ENCODE measurements around the gene ZNF646.

The ZNF646 gene

GRCh38 chr16:31050280-31051030 lies 23.8 kb upstream of the ZNF646 start:
- no peak overlapping the region for H3K4me3 Mint-ChIP-seq
- no peaks in the 10 kb centered on the region for H3K27me3 Mint-ChIP-seq
- peaks cover 9% of the 10 kb centered on the region for H3K4me1 Mint-ChIP-seq
- no peaks in the 10 kb centered on the region for H3K9me3 Mint-ChIP-seq
- DNase-seq (ENCODE audit: low spot score in 2 of 2): no peak
- H3K36me3 Mint-ChIP-seq (ENCODE audit: insufficient read depth): peaks cover 2% of the 10 kb centered on the region
- no peak for ATAC-seq (replicated peaks; ENCODE audit: extremely low read depth, poor library complexity, severe bottlenecking)
- H3K27ac Mint-ChIP-seq (ENCODE audit: low read depth): no peak overlapping the region

DNA sequence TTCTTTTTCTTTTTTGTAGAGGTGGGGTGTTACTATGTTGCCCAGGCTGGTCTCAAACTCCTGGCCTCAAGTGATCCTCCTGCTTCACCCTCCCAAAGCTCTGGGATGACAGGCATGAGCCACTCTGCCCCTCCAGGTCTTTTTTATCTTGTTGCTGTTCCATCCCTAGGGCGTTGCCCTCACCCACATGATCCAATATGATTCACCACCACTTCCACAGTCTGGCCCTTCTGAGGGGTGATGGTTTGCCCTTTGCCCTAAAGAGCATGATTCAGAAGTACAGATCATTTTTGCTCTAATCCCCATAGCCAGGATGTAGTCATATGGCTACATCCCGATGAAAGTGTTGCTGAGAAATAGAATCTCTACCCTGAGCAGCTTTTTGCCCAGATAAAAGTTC lies 22.1 kb upstream of the ZNF646 start:
- Mint-ChIP-seq H3K27ac (ENCODE audit: low read depth) (peak overlapping the region; percentile 42), H3K4me1 (peaks cover 9% of the 10 kb centered on the region), H3K27me3 (no peaks in the 10 kb centered on the region), H3K4me3 (no peak overlapping the region), H3K36me3 (ENCODE audit: insufficient read depth) (peaks cover 2% of the 10 kb centered on the region), H3K9me3 (no peaks in the 10 kb centered on the region)
- DNase-seq (ENCODE audit: low spot score in 2 of 2) (no peak), ATAC-seq (replicated peaks; ENCODE audit: extremely low read depth, poor library complexity, severe bottlenecking) (no peak)

DNA sequence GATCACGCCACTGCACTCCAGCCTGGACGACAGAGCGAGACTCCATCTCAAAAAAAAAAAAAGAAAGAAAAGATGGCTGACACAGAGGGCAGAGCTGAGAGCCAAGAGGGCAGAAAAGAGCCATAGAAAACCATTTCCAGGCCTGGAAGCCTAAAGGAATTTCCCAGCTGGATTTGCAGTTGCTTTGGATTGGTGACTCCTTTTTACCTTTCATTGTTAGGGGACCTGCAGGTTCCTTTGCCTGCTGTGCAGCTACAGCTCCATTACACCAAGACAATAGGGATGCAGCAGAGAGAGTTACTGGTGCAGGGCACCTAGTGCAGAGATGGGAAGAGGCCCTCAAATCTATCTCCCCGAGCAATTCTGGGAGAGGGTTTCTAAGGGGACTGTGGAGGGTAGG lies 18.6 kb upstream of the ZNF646 start:
- ATAC-seq (replicated peaks; ENCODE audit: extremely low read depth, poor library complexity, severe bottlenecking) (no peak), DNase-seq (ENCODE audit: low spot score in 2 of 2) (no peak)
- Mint-ChIP-seq H3K27ac (ENCODE audit: low read depth) (peak overlapping the region; percentile 35), H3K4me1 (peaks cover 9% of the 10 kb centered on the region), H3K27me3 (no peaks in the 10 kb centered on the region), H3K36me3 (ENCODE audit: insufficient read depth) (peaks cover 8% of the 10 kb centered on the region), H3K4me3 (no peak overlapping the region), H3K9me3 (no peaks in the 10 kb centered on the region)

- DNase-seq (ENCODE audit: low spot score in 2 of 2) (no peak), ATAC-seq (replicated peaks; ENCODE audit: extremely low read depth, poor library complexity, severe bottlenecking) (no peak)
- Mint-ChIP-seq H3K4me3 (peak overlapping the region; percentile 38), H3K4me1 (peaks cover 41% of the 10 kb centered on the region), H3K9me3 (no peaks in the 10 kb centered on the region), H3K36me3 (ENCODE audit: insufficient read depth) (peaks cover 26% of the 10 kb centered on the region), H3K27me3 (no peaks in the 10 kb centered on the region), H3K27ac (ENCODE audit: low read depth) (no peak overlapping the region)
Observed at GRCh38 chr16:31061126-31061812, 13.0 kb upstream of the ZNF646 start.

DNA sequence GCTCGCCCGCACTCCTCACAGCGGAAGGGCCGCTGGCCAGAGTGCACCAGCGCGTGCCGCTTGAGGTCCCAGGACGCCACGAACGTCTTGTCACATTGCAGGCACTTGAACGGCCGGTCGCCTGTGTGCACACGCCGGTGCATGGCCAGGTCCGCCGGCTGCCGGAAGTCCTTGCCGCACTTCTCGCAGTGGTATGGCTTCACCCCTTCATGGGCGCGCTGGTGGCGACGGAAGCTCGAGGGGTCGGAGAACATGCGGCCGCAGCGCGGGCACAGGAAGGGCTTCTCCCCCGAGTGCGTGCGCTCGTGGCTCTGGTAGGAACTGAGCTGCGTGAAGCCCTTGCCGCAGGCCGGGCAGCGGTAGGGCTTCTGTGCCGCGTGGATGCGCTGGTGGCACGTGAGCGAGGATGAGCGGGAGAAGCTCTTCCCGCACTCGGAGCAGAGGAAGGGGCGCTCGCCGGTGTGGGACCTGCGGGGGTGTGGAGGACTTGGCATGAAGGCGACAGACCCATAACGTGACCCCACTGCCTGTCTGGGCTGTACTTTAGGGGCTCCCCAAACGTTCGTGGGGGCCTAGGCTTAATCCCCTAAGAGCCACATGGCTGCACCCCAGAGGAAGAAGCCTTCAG lies 12.3 kb upstream of the ZNF646 start:
- Mint-ChIP-seq H3K4me1 (peaks cover 44% of the 10 kb centered on the region), H3K27ac (ENCODE audit: low read depth) (no peak overlapping the region), H3K4me3 (peak overlapping the region; percentile 38), H3K36me3 (ENCODE audit: insufficient read depth) (peaks cover 26% of the 10 kb centered on the region), H3K9me3 (no peaks in the 10 kb centered on the region), H3K27me3 (no peaks in the 10 kb centered on the region)
- ATAC-seq (replicated peaks; ENCODE audit: extremely low read depth, poor library complexity, severe bottlenecking) (no peak), DNase-seq (ENCODE audit: low spot score in 2 of 2) (no peak)

GRCh38 chr16:31063495-31063842 lies 10.8 kb upstream of the ZNF646 start:
- no peaks in the 10 kb centered on the region for H3K9me3 Mint-ChIP-seq
- peaks cover 21% of the 10 kb centered on the region for H3K36me3 Mint-ChIP-seq (ENCODE audit: insufficient read depth)
- H3K27ac Mint-ChIP-seq (ENCODE audit: low read depth): peak overlapping the region; percentile 90
- no peaks in the 10 kb centered on the region for H3K27me3 Mint-ChIP-seq
- DNase-seq (ENCODE audit: low spot score in 2 of 2) (no peak), ATAC-seq (replicated peaks; ENCODE audit: extremely low read depth, poor library complexity, severe bottlenecking) (no peak)
- peak overlapping the region; percentile 82 for H3K4me3 Mint-ChIP-seq
- peaks cover 50% of the 10 kb centered on the region for H3K4me1 Mint-ChIP-seq

DNA sequence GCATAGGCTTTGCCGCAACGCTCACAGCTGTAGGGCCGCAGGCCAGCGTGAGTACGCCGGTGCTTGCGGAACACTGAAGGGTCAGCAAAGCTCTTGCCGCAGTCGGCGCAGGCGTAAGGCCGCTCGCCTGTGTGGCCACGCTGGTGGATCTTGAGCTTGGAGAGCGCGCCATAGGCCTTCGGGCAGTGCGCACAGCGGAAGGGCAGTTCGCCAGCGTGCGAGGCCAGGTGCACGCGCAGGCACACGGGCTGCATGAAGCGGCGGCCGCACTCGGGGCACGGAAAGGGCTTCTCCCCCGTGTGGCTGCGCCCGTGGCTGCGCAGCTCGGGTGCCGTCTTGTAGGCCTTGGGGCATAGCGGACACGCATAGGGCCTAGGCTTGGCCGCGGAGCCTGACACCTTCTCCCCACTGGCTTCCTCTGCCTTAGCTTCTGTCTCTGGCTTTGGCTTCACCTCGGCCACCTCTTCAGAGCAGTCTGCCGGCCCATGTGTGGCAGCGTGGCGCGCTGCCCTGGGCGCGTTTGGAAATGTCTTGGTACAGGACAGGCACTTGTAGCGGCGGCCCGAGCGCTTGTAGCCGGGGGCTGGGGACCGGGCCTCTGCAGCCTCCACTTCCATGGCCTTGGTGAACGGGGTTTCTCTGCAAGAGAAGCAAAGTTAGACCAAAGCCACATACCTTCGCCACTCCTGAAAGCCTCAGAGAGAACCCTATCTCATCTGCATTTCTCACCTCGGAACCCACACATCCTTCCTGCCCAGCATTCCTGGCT lies 10.2 kb upstream of the ZNF646 start:
- peaks cover 52% of the 10 kb centered on the region for H3K4me1 Mint-ChIP-seq
- peak overlapping the region; percentile 82 for H3K4me3 Mint-ChIP-seq
- DNase-seq (ENCODE audit: low spot score in 2 of 2): peak; percentile 25 to 28
- ATAC-seq (replicated peaks; ENCODE audit: extremely low read depth, poor library complexity, severe bottlenecking): peak; percentile 67
- no peaks in the 10 kb centered on the region for H3K27me3 Mint-ChIP-seq
- H3K27ac Mint-ChIP-seq (ENCODE audit: low read depth): peak overlapping the region; percentile 90
- no peaks in the 10 kb centered on the region for H3K9me3 Mint-ChIP-seq
- H3K36me3 Mint-ChIP-seq (ENCODE audit: insufficient read depth): peaks cover 20% of the 10 kb centered on the region

GRCh38 chr16:31064882-31065461 lies 9.2 kb upstream of the ZNF646 start:
- peak overlapping the region; percentile 90 for H3K27ac Mint-ChIP-seq (ENCODE audit: low read depth)
- no peaks in the 10 kb centered on the region for H3K9me3 Mint-ChIP-seq
- DNase-seq (ENCODE audit: low spot score in 2 of 2) (no peak), ATAC-seq (replicated peaks; ENCODE audit: extremely low read depth, poor library complexity, severe bottlenecking) (peak; percentile 44)
- H3K36me3 Mint-ChIP-seq (ENCODE audit: insufficient read depth): peaks cover 20% of the 10 kb centered on the region
- peak overlapping the region; percentile 82 for H3K4me3 Mint-ChIP-seq
- H3K4me1 Mint-ChIP-seq: peaks cover 58% of the 10 kb centered on the region
- H3K27me3 Mint-ChIP-seq: no peaks in the 10 kb centered on the region

GRCh38 chr16:31067342-31067741 lies 6.9 kb upstream of the ZNF646 start:
- peak overlapping the region; percentile 88 for H3K27ac Mint-ChIP-seq (ENCODE audit: low read depth)
- ATAC-seq (replicated peaks; ENCODE audit: extremely low read depth, poor library complexity, severe bottlenecking) (no peak), DNase-seq (ENCODE audit: low spot score in 2 of 2) (no peak)
- peaks cover 12% of the 10 kb centered on the region for H3K36me3 Mint-ChIP-seq (ENCODE audit: insufficient read depth)
- H3K4me3 Mint-ChIP-seq: no peak overlapping the region
- H3K9me3 Mint-ChIP-seq: no peaks in the 10 kb centered on the region
- H3K4me1 Mint-ChIP-seq: peaks cover 61% of the 10 kb centered on the region
- no peaks in the 10 kb centered on the region for H3K27me3 Mint-ChIP-seq

GRCh38 chr16:31071861-31072260 lies 2.4 kb upstream of the ZNF646 start:
- peaks cover 13% of the 10 kb centered on the region for H3K36me3 Mint-ChIP-seq (ENCODE audit: insufficient read depth)
- peaks cover 49% of the 10 kb centered on the region for H3K4me1 Mint-ChIP-seq
- peak overlapping the region; percentile 87 for H3K4me3 Mint-ChIP-seq
- no peak for ATAC-seq (replicated peaks; ENCODE audit: extremely low read depth, poor library complexity, severe bottlenecking)
- H3K27me3 Mint-ChIP-seq: no peaks in the 10 kb centered on the region
- no peaks in the 10 kb centered on the region for H3K9me3 Mint-ChIP-seq
- peak overlapping the region; percentile 94 for H3K27ac Mint-ChIP-seq (ENCODE audit: low read depth)
- no peak for DNase-seq (ENCODE audit: low spot score in 2 of 2)

- Mint-ChIP-seq H3K4me3 (peak overlapping the region; percentile 87), H3K4me1 (peaks cover 48% of the 10 kb centered on the region), H3K9me3 (no peaks in the 10 kb centered on the region), H3K27ac (ENCODE audit: low read depth) (peak overlapping the region; percentile 94), H3K36me3 (ENCODE audit: insufficient read depth) (peaks cover 20% of the 10 kb centered on the region), H3K27me3 (no peaks in the 10 kb centered on the region)
- DNase-seq (ENCODE audit: low spot score in 2 of 2) (no peak), ATAC-seq (replicated peaks; ENCODE audit: extremely low read depth, poor library complexity, severe bottlenecking) (no peak)
Observed at GRCh38 chr16:31072540-31073141, 1.6 kb upstream of the ZNF646 start.
